ENCODE measurements around the gene KCNS1. TPM values are rescaled to one million over a fixed set of nuclear protein-coding genes. Genes with fewer than 3 reads are reported as not detected.

KCNS1 gene
- total and polyA plus RNA-seq, 7 experiments from 2014 or later: 0.07 to 0.12 (median 0.08) TPM; not detected in 4

- Histone ChIP-seq H3K27ac (ENCODE audit: low read depth, low read length) (no peak overlapping the region), H3K27me3 (ENCODE audit: control insufficient read depth in 2 of 2, insufficient read depth in 2 of 2, low read length in 2 of 2) (peaks cover 0 to 4% of the 10 kb centered on the region in 2 donors), H3K9me3 (ENCODE audit: control insufficient read depth in 2 of 3, low read length in 3 of 3) (no peaks in the 10 kb centered on the region), H3K36me3 (ENCODE audit: control insufficient read depth in 2 of 3, insufficient read depth in 3 of 3, low read length in 3 of 3) (no peaks in the 10 kb centered on the region), H3K4me1 (ENCODE audit: control insufficient read depth in 2 of 2, insufficient read depth in 2 of 2, low read length in 2 of 2) (no peaks in the 10 kb centered on the region), H3K4me3 (ENCODE audit: low read length) (no peak overlapping the region)
- Mint-ChIP-seq H3K27me3 (peaks cover 24 to 57% (median 44%) of the 10 kb centered on the region in 5 donors), H3K4me1 (no peaks in the 10 kb centered on the region), H3K36me3 (peaks cover 0 to 6% (median 0%) of the 10 kb centered on the region in 5 donors), H3K27ac (no peak overlapping the region), H3K4me3 (no peak overlapping the region), H3K9me3 (peaks cover 0 to 3% (median 0%) of the 10 kb centered on the region in 11 donors)
- ChIA-PET CTCF (no interaction called here), POLR2A (no interaction called here)
- ATAC-seq (no peak), DNase-seq (no peak)
- intact Hi-C loops (cut with micrococcal nuclease): no loop called here
Measured at GRCh38 chr20:45128099-45128498, 27.2 kb upstream of the KCNS1 start.

- Mint-ChIP-seq H3K27me3 (peaks cover 13 to 54% (median 23%) of the 10 kb centered on the region in 5 donors), H3K4me1 (no peaks in the 10 kb centered on the region), H3K27ac (no peak within 1 kb of the TSS), H3K4me3 (no peak within 1 kb of the TSS), H3K36me3 (peaks cover 0 to 6% (median 0%) of the 10 kb centered on the region in 5 donors), H3K9me3 (peaks cover 0 to 3% (median 0%) of the 10 kb centered on the region in 11 donors)
- Histone ChIP-seq H3K27ac (ENCODE audit: low read depth, low read length) (no peak within 1 kb of the TSS), H3K36me3 (ENCODE audit: control insufficient read depth in 2 of 3, insufficient read depth in 3 of 3, low read length in 3 of 3) (no peaks in the 10 kb centered on the region), H3K27me3 (ENCODE audit: control insufficient read depth in 2 of 2, insufficient read depth in 2 of 2, low read length in 2 of 2) (no peaks in the 10 kb centered on the region), H3K4me1 (ENCODE audit: control insufficient read depth in 2 of 2, insufficient read depth in 2 of 2, low read length in 2 of 2) (no peaks in the 10 kb centered on the region), H3K9me3 (ENCODE audit: control insufficient read depth in 2 of 3, low read length in 3 of 3) (no peaks in the 10 kb centered on the region), H3K4me3 (ENCODE audit: low read length) (no peak within 1 kb of the TSS)
- intact Hi-C loops (cut with micrococcal nuclease): no loop called here
- no peak for ATAC-seq
- POLR2A ChIA-PET: no interaction called here
- CTCF ChIA-PET: no interaction called here
- no peak for DNase-seq
Measured at GRCh38 chr20:45124365-45124764, 23.4 kb upstream of the KCNS1 start, which contains the start of gene WFDC12. TSS of gene WFDC12 (minus strand) at chr20:45124465. CDS start at chr20:45124447, 18 bp downstream.

DNA sequence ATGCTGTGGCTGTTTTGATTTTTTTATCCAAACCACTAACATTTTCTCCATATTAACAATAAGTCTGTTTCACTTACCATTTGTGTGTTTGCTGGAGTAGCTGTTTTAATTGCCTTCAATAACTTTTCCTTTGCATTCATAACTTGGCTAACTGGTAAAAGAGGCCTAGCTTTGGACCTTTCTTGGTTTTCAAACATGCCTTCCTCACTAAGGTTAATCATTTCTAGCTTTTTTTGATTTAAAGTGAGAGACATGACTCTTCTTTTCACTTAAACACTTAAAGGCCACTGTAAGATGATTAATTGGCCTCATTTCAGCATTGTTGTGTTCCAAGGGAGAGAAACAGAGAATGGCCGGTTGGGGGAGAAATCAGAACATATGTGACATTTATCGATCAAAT, 20.5 kb upstream of the KCNS1 start:
- Histone ChIP-seq H3K4me1 (ENCODE audit: control insufficient read depth in 2 of 2, insufficient read depth in 2 of 2, low read length in 2 of 2) (no peaks in the 10 kb centered on the region), H3K27me3 (ENCODE audit: control insufficient read depth in 2 of 2, insufficient read depth in 2 of 2, low read length in 2 of 2) (no peaks in the 10 kb centered on the region), H3K27ac (ENCODE audit: low read depth, low read length) (no peak overlapping the region), H3K9me3 (ENCODE audit: control insufficient read depth in 2 of 3, low read length in 3 of 3) (no peaks in the 10 kb centered on the region), H3K4me3 (ENCODE audit: low read length) (no peak overlapping the region), H3K36me3 (ENCODE audit: control insufficient read depth in 2 of 3, insufficient read depth in 3 of 3, low read length in 3 of 3) (no peaks in the 10 kb centered on the region)
- intact Hi-C loops (cut with micrococcal nuclease): no loop called here
- ChIA-PET POLR2A (no interaction called here), CTCF (interaction anchor here (0.6 kb wide), 1 partner anchor 8 kb away, joined by 3 read pairs; no protein-coding TSS in a partner anchor)
- Mint-ChIP-seq H3K4me3 (no peak overlapping the region), H3K36me3 (peaks cover 0 to 6% (median 0%) of the 10 kb centered on the region in 5 donors), H3K4me1 (peaks cover 0 to 3% (median 0%) of the 10 kb centered on the region in 7 donors), H3K27me3 (peaks cover 4 to 47% (median 19%) of the 10 kb centered on the region in 5 donors), H3K9me3 (peaks cover 0 to 3% (median 0%) of the 10 kb centered on the region in 11 donors), H3K27ac (no peak overlapping the region)
- DNase-seq (no peak), ATAC-seq (no peak)

- Histone ChIP-seq H3K27ac (ENCODE audit: low read depth, low read length) (no peak overlapping the region), H3K36me3 (ENCODE audit: control insufficient read depth in 2 of 3, insufficient read depth in 3 of 3, low read length in 3 of 3) (no peaks in the 10 kb centered on the region), H3K4me1 (ENCODE audit: control insufficient read depth in 2 of 2, insufficient read depth in 2 of 2, low read length in 2 of 2) (no peaks in the 10 kb centered on the region), H3K27me3 (ENCODE audit: control insufficient read depth in 2 of 2, insufficient read depth in 2 of 2, low read length in 2 of 2) (no peaks in the 10 kb centered on the region), H3K4me3 (ENCODE audit: low read length) (no peak overlapping the region), H3K9me3 (ENCODE audit: control insufficient read depth in 2 of 3, low read length in 3 of 3) (no peaks in the 10 kb centered on the region)
- Mint-ChIP-seq H3K27me3 (peaks cover 0 to 40% (median 18%) of the 10 kb centered on the region in 5 donors), H3K4me3 (no peak overlapping the region), H3K4me1 (peaks cover 0 to 5% (median 3%) of the 10 kb centered on the region in 7 donors), H3K27ac (no peak overlapping the region), H3K36me3 (peaks cover 0 to 6% (median 0%) of the 10 kb centered on the region in 5 donors), H3K9me3 (peaks cover 0 to 3% (median 0%) of the 10 kb centered on the region in 11 donors)
- CTCF ChIA-PET: interaction anchor here (1.1 kb wide), 1 partner anchor 20 kb away, joined by 4 read pairs; no protein-coding TSS in a partner anchor
- intact Hi-C loops (cut with micrococcal nuclease): no loop called here
- ATAC-seq (no peak), DNase-seq (no peak)
- POLR2A ChIA-PET: no interaction called here
Measured at GRCh38 chr20:45119556-45120266, 18.8 kb upstream of the KCNS1 start.

- Mint-ChIP-seq H3K36me3 (no peaks in the 10 kb centered on the region), H3K27me3 (peaks cover 0 to 40% (median 13%) of the 10 kb centered on the region in 5 donors), H3K4me3 (no peak overlapping the region), H3K27ac (no peak overlapping the region), H3K4me1 (peaks cover 0 to 6% (median 4%) of the 10 kb centered on the region in 7 donors), H3K9me3 (no peaks in the 10 kb centered on the region)
- Histone ChIP-seq H3K4me3 (ENCODE audit: low read length) (no peak overlapping the region), H3K27ac (ENCODE audit: low read depth, low read length) (no peak overlapping the region), H3K4me1 (ENCODE audit: control insufficient read depth in 2 of 2, insufficient read depth in 2 of 2, low read length in 2 of 2) (no peaks in the 10 kb centered on the region), H3K9me3 (ENCODE audit: control insufficient read depth in 2 of 3, low read length in 3 of 3) (no peaks in the 10 kb centered on the region), H3K27me3 (ENCODE audit: control insufficient read depth in 2 of 2, insufficient read depth in 2 of 2, low read length in 2 of 2) (no peaks in the 10 kb centered on the region), H3K36me3 (ENCODE audit: control insufficient read depth in 2 of 3, insufficient read depth in 3 of 3, low read length in 3 of 3) (no peaks in the 10 kb centered on the region)
- intact Hi-C loops (cut with micrococcal nuclease): no loop called here
- ChIA-PET POLR2A (no interaction called here), CTCF (interaction anchor here (0.6 kb wide), 1 partner anchor 1453 kb away, joined by 3 read pairs; no protein-coding TSS in a partner anchor)
- DNase-seq (no peak), ATAC-seq (no peak)
Measured at GRCh38 chr20:45118028-45118427, 17.1 kb upstream of the KCNS1 start.

- CTCF ChIA-PET: interaction anchor here (0.6 kb wide), 1 partner anchor 1453 kb away, joined by 3 read pairs; no protein-coding TSS in a partner anchor
- no peak overlapping the region for H3K4me3 ChIP-seq (ENCODE audit: low read length)
Measured at GRCh38 chr20:45117581-45117980, 16.7 kb upstream of the KCNS1 start.

More at GRCh38 chr20:45117581-45117980, 16.7 kb upstream of the KCNS1 start:
- H3K9me3 ChIP-seq (ENCODE audit: control insufficient read depth in 2 of 3, low read length in 3 of 3): no peaks in the 10 kb centered on the region
- DNase-seq: no peak
- peaks cover 0 to 38% (median 13%) of the 10 kb centered on the region in 5 donors for H3K27me3 Mint-ChIP-seq
- H3K27ac ChIP-seq (ENCODE audit: low read depth, low read length): no peak overlapping the region
- intact Hi-C loops (cut with micrococcal nuclease): no loop called here
- H3K27me3 ChIP-seq (ENCODE audit: control insufficient read depth in 2 of 2, insufficient read depth in 2 of 2, low read length in 2 of 2): no peaks in the 10 kb centered on the region
- ATAC-seq: no peak
- no peak overlapping the region for H3K4me3 Mint-ChIP-seq
- H3K27ac Mint-ChIP-seq: no peak overlapping the region
- no peaks in the 10 kb centered on the region for H3K36me3 ChIP-seq (ENCODE audit: control insufficient read depth in 2 of 3, insufficient read depth in 3 of 3, low read length in 3 of 3)
- no peaks in the 10 kb centered on the region for H3K4me1 ChIP-seq (ENCODE audit: control insufficient read depth in 2 of 2, insufficient read depth in 2 of 2, low read length in 2 of 2)
- H3K4me1 Mint-ChIP-seq: peaks cover 0 to 6% (median 4%) of the 10 kb centered on the region in 7 donors
- POLR2A ChIA-PET: no interaction called here
- no peaks in the 10 kb centered on the region for H3K9me3 Mint-ChIP-seq
- H3K36me3 Mint-ChIP-seq: no peaks in the 10 kb centered on the region
